Fibroblast of peridontal ligament (primary cell): ENCODE measurements around the gene LRP6.
A peak's percentile ranks its signal among the peaks of the same experiment; 100 is the strongest.

ENCODE experiments used
- DNase-seq: peaks from one replicate; pipeline ENCODE4 v3.0.0-alpha.2; 2010; ENCODE audit errors: extremely low read depth

The LRP6 gene

GRCh38 chr12:12214635-12215131, 52.2 kb downstream of the LRP6 start:
- DNase-seq, result no peak

GRCh38 chr12:12214201-12214600, 52.6 kb downstream of the LRP6 start:
- DNase-seq, result no peak

GRCh38 chr12:12212769-12213168, 54.1 kb downstream of the LRP6 start:
- DNase-seq, result no peak

GRCh38 chr12:12210983-12211382, 55.9 kb downstream of the LRP6 start:
- DNase-seq, result no peak

GRCh38 chr12:12210416-12210815, 56.4 kb downstream of the LRP6 start:
- DNase-seq, result no peak

GRCh38 chr12:12209675-12210074, 57.2 kb downstream of the LRP6 start:
- DNase-seq, result no peak

GRCh38 chr12:12209043-12209442, 57.8 kb downstream of the LRP6 start:
- DNase-seq, result no peak

- no peak for DNase-seq
These were observed 59.1 kb downstream of the LRP6 start for GRCh38 chr12:12207746-12208145.

- no peak for DNase-seq
These were observed 60.0 kb downstream of the LRP6 start for GRCh38 chr12:12206776-12207388.

- DNase-seq, result no peak
These were observed 64.1 kb downstream of the LRP6 start for GRCh38 chr12:12202747-12203146.

- DNase-seq, result no peak
These were observed 64.7 kb downstream of the LRP6 start for GRCh38 chr12:12202105-12202504.

- no peak for DNase-seq
These were observed 65.5 kb downstream of the LRP6 start for GRCh38 chr12:12201274-12201758.

GRCh38 chr12:12200363-12200762, 66.5 kb downstream of the LRP6 start:
- no peak for DNase-seq

- no peak for DNase-seq
These were observed 68.7 kb downstream of the LRP6 start for GRCh38 chr12:12198124-12198523.

- DNase-seq, result no peak
These were observed 69.7 kb downstream of the LRP6 start for GRCh38 chr12:12197128-12197527.

GRCh38 chr12:12195516-12195915, 71.3 kb downstream of the LRP6 start:
- DNase-seq, result no peak

GRCh38 chr12:12195081-12195480, 71.8 kb downstream of the LRP6 start:
- no peak for DNase-seq

GRCh38 chr12:12194206-12194605, 72.6 kb downstream of the LRP6 start:
- peak; percentile 38 for DNase-seq

GRCh38 chr12:12191008-12191407, 75.8 kb downstream of the LRP6 start:
- no peak for DNase-seq

- DNase-seq, result peak; percentile 14
These were observed 76.6 kb downstream of the LRP6 start for GRCh38 chr12:12190087-12190809.

GRCh38 chr12:12185414-12185813, 81.4 kb downstream of the LRP6 start:
- DNase-seq, result peak; percentile 69

GRCh38 chr12:12182703-12183365, 84.0 kb downstream of the LRP6 start:
- peak; percentile 71 for DNase-seq

GRCh38 chr12:12181511-12181910, 85.3 kb downstream of the LRP6 start:
- no peak for DNase-seq
